Measurements from ENCODE around the gene L3MBTL3. TPM values are rescaled to one million over a fixed set of nuclear protein-coding genes. Genes with fewer than 3 reads are reported as not detected.

Gene L3MBTL3
- total RNA-seq, 1 experiment from 2014 or later: 31.5 TPM

- TF ChIP-seq SP1 (IDR thresholded peaks at IDR 0.05; ENCODE audit: low read depth): no peak
Observed at GRCh38 chr6:130098317-130098716, 79.9 kb downstream of the L3MBTL3 start (continued).

GRCh38 chr6:130099119-130099518, 80.7 kb downstream of the L3MBTL3 start:
- Histone ChIP-seq H3K27me3 (ENCODE audit: insufficient read depth, low read length) (no peaks in the 10 kb centered on the region), H3K9me2 (ENCODE audit: insufficient read depth) (no peaks in the 10 kb centered on the region), H3K4me3 (replicated peaks in 1 of 2; ENCODE audit: low read depth in 1 of 2, low read length in 2 of 2) (no peak overlapping the region), H4K20me1 (ENCODE audit: insufficient read depth) (no peaks in the 10 kb centered on the region), H3K9me3 (ENCODE audit: control insufficient read depth in 1 of 2, insufficient read depth in 1 of 2, low read depth in 1 of 2, low read length in 2 of 2) (no peaks in the 10 kb centered on the region), H3K27ac (ENCODE audit: low read depth, low read length) (no peak overlapping the region), H3K4me1 (ENCODE audit: control insufficient read depth in 1 of 2, insufficient read depth in 2 of 2, low read length in 2 of 2) (no peaks in the 10 kb centered on the region), H3K4me2 (ENCODE audit: low read length) (no peak overlapping the region), H3K79me2 (ENCODE audit: insufficient read depth, low read length) (no peaks in the 10 kb centered on the region), H2AFZ (ENCODE audit: low read depth, low read length, poor library complexity, severe bottlenecking) (no peak overlapping the region), H3K9ac (ENCODE audit: low read length) (no peak overlapping the region), H3K36me3 (ENCODE audit: control insufficient read depth in 1 of 2, insufficient read depth in 2 of 2, low read length in 2 of 2) (peaks cover 0 to 10% of the 10 kb centered on the region in 2 experiments; a peak in 1 of 4 replicates)
- RAD21 ChIA-PET (ENCODE audit: low non-redundant PET in 1 of 2, low total read pairs in 2 of 2, uncharacterized antibody in 2 of 2, unreplicated experiment in 2 of 2): no interaction called here
- TF ChIP-seq ATF3 (IDR thresholded peaks at IDR 0.05): no peak
- no peak for TF ChIP-seq ZBTB33 (IDR thresholded peaks at IDR 0.05; ENCODE audit: extremely low read depth, insufficient replicate concordance, low read length)
- TF ChIP-seq SP1 (IDR thresholded peaks at IDR 0.05; ENCODE audit: low read depth): no peak
- TF ChIP-seq CBX3 (IDR thresholded peaks at IDR 0.05; ENCODE audit: low read depth): no peak
- TF ChIP-seq ZNF274 (IDR thresholded peaks at IDR 0.05; ENCODE audit: low read depth, low read length): no peak
- TF ChIP-seq YY1 (IDR thresholded peaks at IDR 0.05; ENCODE audit: extremely low read depth, insufficient replicate concordance, low read depth, low read length): no peak
- BruUV-seq (replicated peaks): no TSS peak
- POLR2A ChIA-PET: no interaction called here
- DNase-seq (ENCODE audit: low read depth, low spot score): no peak
- CTCF ChIA-PET: no interaction called here
- intact Hi-C loops (cut with micrococcal nuclease): no loop called here
- no peak for ATAC-seq

Measured in HCT116 (cell line).